ENCODE measurements around the gene MICALL2. TPM values are rescaled to one million over a fixed set of nuclear protein-coding genes. Genes with fewer than 3 reads are reported as not detected.
"Not testable (repeated sequence)": the region's sequence is repeated elsewhere in the genome, so short reads cannot be mapped to it uniquely, and the experiment has no call there.

MICALL2 gene
- total RNA-seq, 6 donors from 2014 or later = 17.8 to 67.1 (median 42.4) TPM

DNA sequence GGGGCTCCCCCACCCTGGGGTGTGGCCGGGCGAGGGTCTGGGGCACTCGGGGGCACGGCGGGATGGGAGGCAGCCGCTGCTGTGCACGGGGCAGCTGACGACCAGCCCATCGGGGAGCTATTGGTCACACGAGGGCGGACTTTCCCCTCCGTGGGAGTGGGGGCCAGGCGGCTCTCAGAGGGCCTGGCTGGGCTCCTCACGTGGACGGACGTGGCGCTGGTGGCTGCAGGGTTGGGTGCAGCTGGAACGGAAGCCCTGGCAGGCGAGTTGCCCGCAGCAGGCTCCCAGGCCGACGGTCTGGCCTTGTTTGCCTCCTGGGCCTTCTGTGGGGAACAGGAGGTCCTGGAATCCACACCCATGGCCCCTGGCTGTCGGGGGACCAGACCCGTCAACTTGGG is 14.3 kb downstream of the MICALL2 start:
- TF ChIP-seq EP300 (IDR thresholded peaks at IDR 0.05) = no peak
- TF ChIP-seq, protein P1, sequence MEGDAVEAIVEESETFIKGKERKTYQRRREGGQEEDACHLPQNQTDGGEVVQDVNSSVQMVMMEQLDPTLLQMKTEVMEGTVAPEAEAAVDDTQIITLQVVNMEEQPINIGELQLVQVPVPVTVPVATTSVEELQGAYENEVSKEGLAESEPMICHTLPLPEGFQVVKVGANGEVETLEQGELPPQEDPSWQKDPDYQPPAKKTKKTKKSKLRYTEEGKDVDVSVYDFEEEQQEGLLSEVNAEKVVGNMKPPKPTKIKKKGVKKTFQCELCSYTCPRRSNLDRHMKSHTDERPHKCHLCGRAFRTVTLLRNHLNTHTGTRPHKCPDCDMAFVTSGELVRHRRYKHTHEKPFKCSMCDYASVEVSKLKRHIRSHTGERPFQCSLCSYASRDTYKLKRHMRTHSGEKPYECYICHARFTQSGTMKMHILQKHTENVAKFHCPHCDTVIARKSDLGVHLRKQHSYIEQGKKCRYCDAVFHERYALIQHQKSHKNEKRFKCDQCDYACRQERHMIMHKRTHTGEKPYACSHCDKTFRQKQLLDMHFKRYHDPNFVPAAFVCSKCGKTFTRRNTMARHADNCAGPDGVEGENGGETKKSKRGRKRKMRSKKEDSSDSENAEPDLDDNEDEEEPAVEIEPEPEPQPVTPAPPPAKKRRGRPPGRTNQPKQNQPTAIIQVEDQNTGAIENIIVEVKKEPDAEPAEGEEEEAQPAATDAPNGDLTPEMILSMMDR (IDR thresholded peaks at IDR 0.05) = no peak
- DNase-seq = peak in 1 of 2 donors; percentile 86
- WGBS, 2 donors = 70 to 91% methylated on average over 4 to 24 of the region's 24 CpGs
- Histone ChIP-seq H3K4me1 (peaks cover 3 to 17% (median 8%) of the 10 kb centered on the region in 4 donors), H3K36me3 (peaks cover 0 to 54% (median 17%) of the 10 kb centered on the region in 4 donors), H3K27me3 (no peaks in the 10 kb centered on the region), H3K4me3 (no peak overlapping the region), H3K9me3 (no peaks in the 10 kb centered on the region), H3K27ac (no peak overlapping the region)
- ATAC-seq (ENCODE audit: low FRiP score in 2 of 2) = no peak

DNA sequence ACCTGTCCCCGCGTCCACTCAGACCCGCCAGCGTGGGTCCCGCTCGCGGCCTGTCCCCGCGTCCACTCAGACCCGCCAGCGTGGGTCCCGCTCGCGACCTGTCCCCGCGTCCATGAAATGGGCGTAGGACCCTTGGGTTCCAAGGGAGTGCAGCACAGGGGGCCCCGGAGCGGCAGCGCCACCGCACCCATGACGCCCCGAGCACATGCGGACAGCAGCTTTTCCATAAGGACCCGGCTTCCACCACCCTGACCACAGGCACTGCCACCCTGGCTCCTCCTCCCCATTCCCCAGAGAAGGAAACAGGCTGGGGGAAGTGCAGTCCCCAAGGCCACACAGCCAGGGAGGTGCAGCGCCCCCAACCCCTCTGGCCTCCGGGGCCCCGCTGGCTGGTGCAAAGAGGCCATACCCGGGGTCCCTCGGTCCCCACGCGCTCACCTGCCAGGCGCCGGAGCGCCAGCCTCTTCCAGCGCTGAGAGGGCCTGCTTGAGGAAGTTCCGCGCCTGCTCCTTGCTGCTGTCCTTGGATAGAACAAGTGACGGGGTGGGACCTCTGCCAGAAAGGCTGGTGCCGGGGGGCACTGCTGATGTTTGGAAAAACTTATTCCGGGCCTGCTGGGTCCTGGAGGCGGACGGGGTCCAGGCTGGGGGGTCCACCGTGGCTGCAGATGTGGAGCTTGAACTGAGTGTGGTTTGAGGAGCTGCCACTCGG is 14.9 kb downstream of the MICALL2 start:
- peaks cover 3 to 17% (median 8%) of the 10 kb centered on the region in 4 donors for H3K4me1 ChIP-seq
- 83 to 92% methylated on average over 11 to 32 of the region's 45 CpGs for WGBS, 2 donors
- no peak overlapping the region for H3K27ac ChIP-seq
- H3K27me3 ChIP-seq = no peaks in the 10 kb centered on the region
- no peak overlapping the region for H3K4me3 ChIP-seq
- TF ChIP-seq POLR2A (IDR thresholded peaks at IDR 0.05) (no peak), POLR2AphosphoS5 (IDR thresholded peaks at IDR 0.05) (no peak), EP300 (IDR thresholded peaks at IDR 0.05) (no peak)
- TF ChIP-seq, protein P1 (IDR thresholded peaks at IDR 0.05) = no peak
- ATAC-seq (ENCODE audit: low FRiP score in 2 of 2) = no peak
- H3K9me3 ChIP-seq = no peaks in the 10 kb centered on the region
- peaks cover 0 to 53% (median 15%) of the 10 kb centered on the region in 4 donors for H3K36me3 ChIP-seq
- DNase-seq = peak in 1 of 2 donors; percentile 79

DNA sequence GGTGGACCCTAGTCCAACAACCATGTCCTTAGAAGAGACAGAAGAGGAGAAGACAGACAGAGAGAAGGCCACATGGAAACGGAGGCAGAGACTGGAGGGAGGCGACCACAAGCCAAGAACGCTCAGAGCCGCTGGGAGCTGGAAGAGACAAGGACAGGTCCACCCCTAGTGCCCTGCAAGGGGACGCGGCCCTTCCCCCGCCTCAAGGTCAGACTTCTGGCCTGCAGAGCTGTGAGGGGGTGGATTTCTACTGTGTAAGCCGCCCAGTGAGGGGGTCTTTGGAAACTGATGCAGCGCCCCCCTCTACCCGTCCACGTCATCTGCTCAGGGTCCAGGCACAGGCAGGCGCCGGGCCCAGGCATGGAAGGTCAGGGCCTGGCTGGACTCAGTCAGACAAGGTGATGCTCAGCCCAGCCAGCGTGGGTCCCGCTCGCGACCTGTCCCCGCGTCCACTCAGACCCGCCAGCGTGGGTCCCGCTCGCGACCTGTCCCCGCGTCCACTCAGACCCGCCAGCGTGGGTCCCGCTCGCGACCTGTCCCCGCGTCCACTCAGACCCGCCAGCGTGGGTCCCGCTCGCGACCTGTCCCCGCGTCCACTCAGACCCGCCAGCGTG is 15.6 kb downstream of the MICALL2 start:
- DNase-seq = peak in 1 of 2 donors; percentile 60
- ATAC-seq (ENCODE audit: low FRiP score in 2 of 2); H3K4me3 ChIP-seq; H3K9me3 ChIP-seq; H3K27ac ChIP-seq; H3K27me3 ChIP-seq: not testable (repeated sequence)
- 96 to 97% methylated on average over 5 to 19 of the region's 42 CpGs for WGBS, 2 donors
- H3K36me3 ChIP-seq = peaks cover 0 to 50% (median 17%) of the 10 kb centered on the region in 4 donors
- H3K4me1 ChIP-seq = peaks cover 3 to 17% (median 8%) of the 10 kb centered on the region in 4 donors

DNA sequence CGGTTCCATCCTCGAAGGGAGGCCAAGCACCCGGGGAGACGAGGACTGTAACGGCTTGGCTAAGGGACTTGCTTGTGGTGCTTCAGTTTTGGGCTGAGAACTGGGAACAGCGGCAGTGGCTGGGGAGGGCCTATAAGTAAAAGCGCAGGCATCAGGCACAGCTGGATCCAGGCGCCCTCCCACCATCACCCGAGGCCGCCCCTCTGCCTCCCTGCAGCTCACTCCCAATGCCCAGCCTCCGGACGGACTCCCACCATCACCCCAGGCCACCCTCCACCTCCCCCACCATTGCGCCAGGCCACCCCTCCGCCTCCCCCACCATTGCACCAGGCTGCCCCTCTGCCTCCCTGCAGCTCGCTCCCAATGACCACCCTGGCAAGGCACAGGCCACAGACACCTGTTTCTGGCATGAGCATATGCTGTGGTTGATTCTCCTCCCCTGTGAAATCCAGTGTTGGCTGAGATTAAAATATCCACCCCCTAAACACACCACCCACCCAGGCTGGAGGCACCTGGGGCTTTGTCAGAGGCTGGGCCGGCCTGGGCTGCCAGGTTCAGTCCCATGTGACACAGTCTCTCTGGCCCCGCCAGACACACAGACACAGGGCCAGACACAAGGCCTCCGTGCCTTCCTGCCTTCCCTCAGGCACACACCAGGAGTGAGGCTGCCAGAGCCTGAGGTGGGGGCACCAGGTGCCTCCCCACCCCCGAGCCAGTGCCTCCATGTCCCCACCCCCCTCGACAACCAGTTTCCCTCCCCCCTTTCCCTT is 16.7 kb downstream of the MICALL2 start:
- no peak overlapping the region for H3K27ac ChIP-seq
- TF ChIP-seq, protein P1 (IDR thresholded peaks at IDR 0.05) = no peak
- TF ChIP-seq POLR2A (IDR thresholded peaks at IDR 0.05) = no peak
- no peak for TF ChIP-seq EP300 (IDR thresholded peaks at IDR 0.05)
- no peak for TF ChIP-seq POLR2AphosphoS5 (IDR thresholded peaks at IDR 0.05)
- no peak for ATAC-seq (ENCODE audit: low FRiP score in 2 of 2)
- H3K36me3 ChIP-seq = peaks cover 0 to 57% (median 23%) of the 10 kb centered on the region in 4 donors
- H3K4me1 ChIP-seq = peaks cover 0 to 10% (median 4%) of the 10 kb centered on the region in 4 donors
- DNase-seq = peak in 1 of 2 donors; percentile 44
- no peak overlapping the region for H3K4me3 ChIP-seq
- H3K9me3 ChIP-seq = no peaks in the 10 kb centered on the region
- no peaks in the 10 kb centered on the region for H3K27me3 ChIP-seq
- 90 to 98% methylated on average over 6 to 17 of the region's 20 CpGs for WGBS, 2 donors

Measured in upper lobe of left lung (tissue), 6 donors.